ENCODE data around the gene INO80B.
A peak's percentile ranks its signal among the peaks of the same experiment; 100 is the strongest.

Gene INO80B

DNA sequence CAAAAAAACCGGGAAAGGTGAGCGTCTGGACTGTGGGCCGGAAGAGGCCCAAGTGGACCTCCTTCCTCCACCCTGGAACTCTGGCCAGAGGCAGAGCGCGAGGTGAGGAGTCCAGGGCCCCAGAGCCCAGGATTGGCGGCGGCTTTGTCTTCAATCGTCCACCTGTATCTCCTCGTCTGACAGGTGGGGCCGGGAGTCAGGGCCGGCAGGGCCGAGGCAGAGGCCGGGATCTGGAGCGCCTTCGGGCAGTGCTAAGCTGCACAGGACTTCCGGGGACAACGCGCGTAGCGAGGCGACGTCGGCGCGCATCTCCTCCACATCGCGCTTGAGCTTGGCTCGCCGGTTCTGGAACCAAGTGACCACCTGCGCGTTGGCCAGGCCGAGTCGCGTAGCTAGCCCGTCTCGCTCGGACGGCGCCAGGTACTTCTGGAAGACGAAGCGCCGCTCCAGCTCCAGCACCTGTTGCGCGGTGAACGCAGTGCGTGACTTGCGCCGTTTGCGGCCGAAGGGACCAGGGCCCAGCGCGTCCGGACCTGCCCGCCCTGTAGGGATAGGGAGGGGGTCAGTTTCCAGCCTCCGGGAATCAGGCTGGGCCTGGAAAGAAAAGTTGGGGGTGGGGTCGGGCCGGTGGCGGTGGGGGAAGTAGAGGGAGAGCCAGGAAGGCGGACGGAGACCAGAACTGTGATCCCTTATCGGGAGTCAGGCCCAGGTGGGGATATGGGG, 43.1 kb downstream of the INO80B start:
- peaks cover 23% of the 10 kb centered on the region for H3K4me1 ChIP-seq (ENCODE audit: control insufficient read depth, insufficient read depth, low read length, unreplicated experiment)
- no peaks in the 10 kb centered on the region for H3K27me3 ChIP-seq (ENCODE audit: insufficient read depth, low read length)
- H2AFZ ChIP-seq (ENCODE audit: low read length, unreplicated experiment) = no peak overlapping the region
- H3K36me3 ChIP-seq (ENCODE audit: insufficient read depth, low read length) = no peaks in the 10 kb centered on the region
- peak overlapping the region; percentile 81 for H3K4me3 ChIP-seq (ENCODE audit: low read depth, low read length)
- H3K27ac ChIP-seq (ENCODE audit: low read depth, low read length) = no peak overlapping the region
- H3K79me2 ChIP-seq (ENCODE audit: control insufficient read depth, insufficient read depth, low read length, unreplicated experiment) = peaks cover 3% of the 10 kb centered on the region

DNA sequence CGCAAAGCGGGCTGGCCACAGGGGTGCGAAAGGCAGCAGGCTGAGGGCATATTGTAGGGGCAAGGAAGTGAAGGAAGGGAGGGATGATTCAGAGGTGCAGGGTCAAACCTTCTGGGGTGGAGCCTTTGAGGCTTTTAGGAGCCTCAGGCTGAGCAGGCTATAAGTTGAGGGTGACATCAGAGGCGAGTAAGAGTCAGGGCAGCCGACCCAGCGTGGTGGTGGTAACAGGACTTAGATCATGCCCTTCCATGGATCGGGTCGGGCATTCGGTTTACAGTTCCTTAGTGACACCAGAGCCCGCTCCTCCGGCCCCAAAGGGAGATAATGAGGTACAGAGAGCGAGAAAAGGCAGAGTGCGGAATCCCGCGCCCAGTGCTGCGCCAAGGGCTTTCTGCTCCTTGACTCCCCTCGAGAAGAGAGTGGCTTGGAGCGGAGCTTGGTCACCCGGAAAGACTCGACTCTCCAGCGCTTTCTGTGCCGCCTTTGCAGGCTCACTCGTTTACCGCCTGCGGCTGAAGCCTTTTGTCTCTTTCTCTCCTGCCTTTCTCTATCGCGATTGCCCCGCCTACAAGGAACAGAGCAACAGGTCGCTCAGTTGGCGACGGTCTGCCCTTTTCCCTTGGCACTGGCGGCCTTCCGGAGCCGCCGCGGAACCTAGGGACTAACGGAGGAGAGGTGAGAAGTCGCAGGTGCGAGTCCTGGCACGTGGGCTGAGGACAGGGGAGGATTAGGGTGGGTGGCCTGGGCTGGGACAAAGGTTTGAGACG, 43.8 kb downstream of the INO80B start:
- Histone ChIP-seq H3K4me3 (ENCODE audit: low read depth, low read length) (peak overlapping the region; percentile 81), H3K27me3 (ENCODE audit: insufficient read depth, low read length) (no peaks in the 10 kb centered on the region)

DNA sequence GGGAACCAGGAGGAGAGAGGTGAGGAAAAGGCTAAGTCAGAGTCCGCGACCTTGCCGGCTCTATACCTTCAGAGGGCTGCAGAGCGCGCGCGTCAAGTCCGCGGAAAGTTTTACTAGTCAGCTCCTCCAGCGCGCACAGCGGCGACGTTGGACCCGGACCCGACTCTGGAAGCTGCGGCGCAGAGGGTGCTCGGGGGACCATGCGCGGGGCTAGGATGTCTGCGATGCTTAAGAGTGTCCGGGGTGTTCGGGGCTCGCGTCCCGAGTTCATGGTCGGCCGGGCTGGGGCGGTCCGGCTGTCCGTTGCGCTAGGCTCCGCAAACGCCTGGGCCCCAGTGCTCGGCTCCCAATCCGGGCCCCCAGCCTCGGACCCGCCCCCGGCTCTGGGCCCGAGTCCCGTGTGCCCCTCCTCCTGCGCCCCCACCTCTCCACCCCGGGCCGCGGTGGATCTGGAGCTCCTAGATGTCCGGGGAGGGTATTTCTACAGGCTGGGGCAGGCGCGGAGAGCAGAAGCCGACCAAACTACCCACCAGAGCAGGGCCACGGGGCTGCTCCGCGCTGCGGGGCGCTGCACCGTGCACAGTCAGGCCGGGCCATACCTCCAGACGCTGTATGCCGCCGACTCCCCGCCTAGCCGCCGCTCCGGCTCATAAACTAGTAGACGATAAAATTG, 44.5 kb downstream of the INO80B start, which contains the start of gene LBX2:
LBX2 (minus strand) TSS at position 337 of the 673 bp plus-strand sequence; CDS start at position 271, 66 bp downstream.
- Histone ChIP-seq H3K79me2 (ENCODE audit: control insufficient read depth, insufficient read depth, low read length, unreplicated experiment) (peaks cover 15% of the 10 kb centered on the region), H3K4me3 (ENCODE audit: low read depth, low read length) (peak within 1 kb of the TSS; percentile 81), H3K4me1 (ENCODE audit: control insufficient read depth, insufficient read depth, low read length, unreplicated experiment) (peaks cover 19% of the 10 kb centered on the region), H3K36me3 (ENCODE audit: insufficient read depth, low read length) (no peaks in the 10 kb centered on the region), H3K27me3 (ENCODE audit: insufficient read depth, low read length) (no peaks in the 10 kb centered on the region), H3K27ac (ENCODE audit: low read depth, low read length) (no peak within 1 kb of the TSS), H2AFZ (ENCODE audit: low read length, unreplicated experiment) (peak within 1 kb of the TSS; percentile 42)

More for the DNA sequence above, 43.8 kb downstream of the INO80B start:
- H3K36me3 ChIP-seq (ENCODE audit: insufficient read depth, low read length) = no peaks in the 10 kb centered on the region
- H3K79me2 ChIP-seq (ENCODE audit: control insufficient read depth, insufficient read depth, low read length, unreplicated experiment) = peaks cover 8% of the 10 kb centered on the region
- H3K4me1 ChIP-seq (ENCODE audit: control insufficient read depth, insufficient read depth, low read length, unreplicated experiment) = peaks cover 16% of the 10 kb centered on the region
- H2AFZ ChIP-seq (ENCODE audit: low read length, unreplicated experiment) = peak overlapping the region; percentile 42
- no peak overlapping the region for H3K27ac ChIP-seq (ENCODE audit: low read depth, low read length)

DNA sequence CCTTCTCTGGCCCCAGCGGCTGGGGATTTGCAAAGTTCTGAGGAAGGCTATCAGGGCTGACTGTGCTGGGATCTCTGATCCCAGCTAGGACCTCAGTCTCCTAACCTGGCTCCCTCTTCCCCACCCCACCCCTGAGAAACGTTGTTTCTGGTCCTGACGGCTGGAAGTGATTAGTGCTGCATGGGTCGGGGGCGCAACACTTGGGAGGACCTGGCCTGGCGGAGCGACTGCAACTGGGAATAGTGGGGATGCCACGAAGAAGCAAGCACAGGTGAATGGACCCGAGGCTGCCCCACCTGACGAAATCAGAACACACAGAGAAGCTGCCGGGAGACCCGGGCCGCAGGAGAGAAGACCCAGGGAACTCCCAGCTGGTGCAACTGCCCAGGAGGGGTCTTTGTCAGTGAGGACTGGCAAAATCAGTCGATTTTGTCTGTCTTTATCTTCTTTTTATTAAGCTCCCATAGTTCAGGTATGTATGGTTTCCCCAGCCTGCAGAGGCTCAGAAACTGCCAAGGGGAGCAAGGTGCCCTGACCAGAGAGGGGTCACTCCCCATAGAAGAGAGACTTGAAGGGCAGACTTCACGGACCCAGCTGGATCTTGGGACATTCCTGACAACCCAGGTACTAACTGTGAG, 45.2 kb downstream of the INO80B start:
- H3K4me3 ChIP-seq (ENCODE audit: low read depth, low read length) = peak overlapping the region; percentile 81
- no peaks in the 10 kb centered on the region for H3K36me3 ChIP-seq (ENCODE audit: insufficient read depth, low read length)
- no peak overlapping the region for H2AFZ ChIP-seq (ENCODE audit: low read length, unreplicated experiment)
- H3K27ac ChIP-seq (ENCODE audit: low read depth, low read length) = no peak overlapping the region
- H3K4me1 ChIP-seq (ENCODE audit: control insufficient read depth, insufficient read depth, low read length, unreplicated experiment) = peaks cover 26% of the 10 kb centered on the region
- H3K27me3 ChIP-seq (ENCODE audit: insufficient read depth, low read length) = no peaks in the 10 kb centered on the region
- peaks cover 21% of the 10 kb centered on the region for H3K79me2 ChIP-seq (ENCODE audit: control insufficient read depth, insufficient read depth, low read length, unreplicated experiment)

DNA sequence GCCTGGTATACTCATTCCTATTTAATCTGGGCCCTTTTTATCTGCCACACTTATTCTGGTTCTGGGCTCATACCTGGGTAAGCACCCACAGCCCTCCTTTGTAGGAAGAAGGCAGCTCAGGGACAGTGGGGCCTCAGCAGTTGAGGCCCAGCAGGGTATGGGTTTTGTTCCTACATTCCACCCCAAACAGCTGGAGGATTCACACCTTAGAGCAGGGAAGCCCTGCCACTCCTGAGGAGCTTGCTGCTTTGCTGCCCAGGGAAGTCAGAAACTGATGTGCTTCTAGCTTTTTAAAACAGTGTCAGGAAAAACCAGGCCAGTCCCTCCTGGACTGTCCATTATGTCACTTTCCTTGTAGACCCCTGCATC, 45.7 kb downstream of the INO80B start:
- Histone ChIP-seq H3K79me2 (ENCODE audit: control insufficient read depth, insufficient read depth, low read length, unreplicated experiment) (peaks cover 26% of the 10 kb centered on the region), H3K4me1 (ENCODE audit: control insufficient read depth, insufficient read depth, low read length, unreplicated experiment) (peaks cover 31% of the 10 kb centered on the region), H3K4me3 (ENCODE audit: low read depth, low read length) (no peak overlapping the region), H3K27ac (ENCODE audit: low read depth, low read length) (no peak overlapping the region), H3K36me3 (ENCODE audit: insufficient read depth, low read length) (no peaks in the 10 kb centered on the region), H2AFZ (ENCODE audit: low read length, unreplicated experiment) (no peak overlapping the region), H3K27me3 (ENCODE audit: insufficient read depth, low read length) (no peaks in the 10 kb centered on the region)

DNA sequence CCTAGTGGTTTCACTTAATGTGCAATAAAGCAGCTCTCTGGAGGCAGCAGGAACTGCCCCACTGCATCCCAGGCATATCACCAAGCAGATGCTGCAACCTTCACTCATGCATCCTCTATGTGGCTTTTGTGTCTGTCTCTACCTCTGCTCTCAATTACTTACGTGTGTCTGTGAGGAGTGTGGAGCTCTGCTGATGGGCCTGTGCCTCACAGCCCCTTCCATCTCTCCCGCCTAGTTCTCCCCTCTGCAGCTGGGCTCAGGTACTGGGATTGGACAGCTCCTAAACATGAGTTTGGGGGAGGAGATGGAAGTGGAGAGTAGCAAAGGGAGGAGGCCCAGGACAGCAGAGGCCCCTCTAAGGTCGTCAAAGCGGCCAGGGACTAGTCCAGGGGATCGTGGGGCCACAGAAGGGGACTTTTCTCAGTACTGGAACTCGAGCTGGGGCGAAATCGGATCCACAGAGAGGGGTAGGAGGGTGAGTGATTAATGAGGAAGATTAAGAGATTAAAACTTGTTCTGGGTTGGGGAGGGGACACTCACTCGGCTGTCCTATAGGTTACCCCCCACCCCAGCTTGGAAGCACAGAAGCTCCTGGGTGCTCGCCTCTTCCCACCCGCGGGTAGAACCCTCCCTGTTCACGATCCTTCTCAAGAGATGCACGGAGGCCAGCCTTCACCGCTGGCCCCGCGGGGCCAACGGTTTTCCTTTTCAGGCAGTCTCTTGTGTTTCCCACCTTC, 46.6 kb downstream of the INO80B start:
- Histone ChIP-seq H3K27me3 (ENCODE audit: insufficient read depth, low read length) (no peaks in the 10 kb centered on the region), H3K4me1 (ENCODE audit: control insufficient read depth, insufficient read depth, low read length, unreplicated experiment) (peaks cover 36% of the 10 kb centered on the region), H3K27ac (ENCODE audit: low read depth, low read length) (no peak overlapping the region), H3K36me3 (ENCODE audit: insufficient read depth, low read length) (no peaks in the 10 kb centered on the region), H2AFZ (ENCODE audit: low read length, unreplicated experiment) (no peak overlapping the region), H3K4me3 (ENCODE audit: low read depth, low read length) (peak overlapping the region; percentile 76), H3K79me2 (ENCODE audit: control insufficient read depth, insufficient read depth, low read length, unreplicated experiment) (peaks cover 32% of the 10 kb centered on the region)

DNA sequence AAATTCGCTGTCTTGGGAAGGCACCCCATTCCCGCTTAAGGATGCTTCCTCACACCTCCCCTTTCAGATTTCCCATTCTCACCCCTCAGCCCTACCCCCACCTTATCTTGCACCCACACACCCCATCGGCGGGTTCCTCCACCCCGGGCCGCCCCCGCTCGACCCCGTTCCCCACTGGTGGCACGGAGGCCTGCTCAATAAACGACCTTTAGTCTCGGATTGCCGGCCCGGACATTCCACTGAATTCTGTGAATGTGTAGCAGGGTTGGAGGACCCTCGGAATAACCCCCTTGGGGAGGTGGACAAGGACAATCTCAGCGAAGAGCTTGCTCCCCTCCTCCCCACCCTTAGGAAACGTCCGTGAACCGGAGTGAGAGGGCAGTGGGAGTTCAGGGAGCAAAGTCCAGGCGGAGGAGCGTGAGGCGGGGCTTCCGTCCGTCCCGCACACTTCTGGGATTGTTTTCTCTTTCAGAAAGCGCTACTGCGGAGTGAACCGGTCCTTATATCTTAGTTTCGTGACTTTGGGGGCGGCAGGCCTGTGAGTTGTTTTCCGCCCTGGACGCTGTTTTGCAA, 47.3 kb downstream of the INO80B start:
- H3K36me3 ChIP-seq (ENCODE audit: insufficient read depth, low read length) = no peaks in the 10 kb centered on the region
- peaks cover 41% of the 10 kb centered on the region for H3K4me1 ChIP-seq (ENCODE audit: control insufficient read depth, insufficient read depth, low read length, unreplicated experiment)
- peak overlapping the region; percentile 76 for H3K4me3 ChIP-seq (ENCODE audit: low read depth, low read length)
- H3K27me3 ChIP-seq (ENCODE audit: insufficient read depth, low read length) = no peaks in the 10 kb centered on the region
- H3K79me2 ChIP-seq (ENCODE audit: control insufficient read depth, insufficient read depth, low read length, unreplicated experiment) = peaks cover 32% of the 10 kb centered on the region
- H2AFZ ChIP-seq (ENCODE audit: low read length, unreplicated experiment) = peak overlapping the region; percentile 57
- no peak overlapping the region for H3K27ac ChIP-seq (ENCODE audit: low read depth, low read length)

DNA sequence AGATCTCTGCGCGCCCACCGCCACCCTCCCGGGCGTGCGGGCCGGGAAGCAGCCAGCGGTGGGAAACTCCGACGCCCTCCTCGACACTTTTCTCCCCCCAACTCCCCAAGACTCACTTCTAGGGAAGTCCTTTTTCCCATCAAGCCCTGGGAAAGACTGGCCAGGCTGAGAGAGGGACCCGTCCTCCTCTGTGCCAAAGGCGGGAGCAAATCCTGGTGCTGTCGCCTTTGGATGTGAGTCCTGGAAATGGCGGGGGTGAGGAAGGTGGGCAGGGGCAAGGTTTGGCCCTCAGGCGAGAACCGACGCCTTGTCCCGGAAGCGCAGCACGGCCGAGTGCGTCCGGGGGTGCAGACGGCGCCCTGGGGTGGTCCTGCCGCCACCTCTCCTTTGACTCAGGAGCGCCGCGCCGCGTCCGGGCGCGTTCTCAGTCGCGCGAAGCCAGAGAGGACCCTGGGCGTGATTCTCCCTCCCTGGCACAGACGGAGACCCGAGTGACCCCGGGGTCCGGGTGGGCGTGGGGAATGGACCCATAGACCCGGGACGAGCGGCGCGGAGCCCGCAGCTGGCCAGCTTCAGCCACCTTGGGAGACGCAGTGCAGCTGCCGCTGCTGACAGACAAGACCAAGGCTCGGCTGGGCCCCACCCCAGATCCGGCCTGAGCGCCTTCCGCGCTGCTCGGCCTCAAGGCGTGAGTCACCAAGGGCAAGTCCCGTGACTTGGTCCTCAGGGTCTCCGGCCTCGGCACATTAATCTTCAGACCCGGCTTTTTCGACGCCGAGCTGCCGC, 48.0 kb downstream of the INO80B start:
- no peaks in the 10 kb centered on the region for H3K27me3 ChIP-seq (ENCODE audit: insufficient read depth, low read length)
- H3K79me2 ChIP-seq (ENCODE audit: control insufficient read depth, insufficient read depth, low read length, unreplicated experiment) = peaks cover 32% of the 10 kb centered on the region
- peak overlapping the region; percentile 57 for H2AFZ ChIP-seq (ENCODE audit: low read length, unreplicated experiment)
- peak overlapping the region; percentile 82 for H3K27ac ChIP-seq (ENCODE audit: low read depth, low read length)
- H3K36me3 ChIP-seq (ENCODE audit: insufficient read depth, low read length) = no peaks in the 10 kb centered on the region
- H3K4me3 ChIP-seq (ENCODE audit: low read depth, low read length) = peak overlapping the region; percentile 76
- peaks cover 39% of the 10 kb centered on the region for H3K4me1 ChIP-seq (ENCODE audit: control insufficient read depth, insufficient read depth, low read length, unreplicated experiment)

All from ACC112 (cell line).